Cardiac fibroblast (primary cell): ENCODE results near the gene ALPI.
"Not testable (repeated sequence)": the region's sequence is repeated elsewhere in the genome, so short reads cannot be mapped to it uniquely, and the experiment has no call there.

Experiments used
- DNase-seq, 2 donors: peaks; one replicate each; pipeline versions ENCODE4 v3.0.0 to v3.0.0-alpha.2; 2010; ENCODE audit warnings: low read depth in 2 of 2
- H3K4me3 ChIP-seq, 2 donors: replicated peaks in 1 of 2; 1 replicate in 1 of 2; 2 replicates in 1 of 2; pipeline ENCODE4 v1.5.1; 2011; ENCODE audit warnings: low read depth in 2 of 2, low read length in 2 of 2, mild to moderate bottlenecking in 2 of 2, moderate library complexity in 1 of 2
- CTCF ChIP-seq: IDR thresholded peaks from one replicate; pipeline ENCODE4 v1.5.1; 2011; ENCODE audit warnings: low read depth, mild to moderate bottlenecking, low read length, inconsistent platforms

ALPI gene

GRCh38 chr2:232447638-232448303 lies 8.2 kb upstream of the ALPI start:
- H3K4me3 ChIP-seq = no peak overlapping the region
- DNase-seq = no peak
- no peak for TF ChIP-seq CTCF

GRCh38 chr2:232448304-232448690 lies 7.7 kb upstream of the ALPI start:
- no peak for TF ChIP-seq CTCF

GRCh38 chr2:232449964-232450363 lies 6.0 kb upstream of the ALPI start:
- TF ChIP-seq CTCF = no peak
- DNase-seq = no peak
- no peak overlapping the region for H3K4me3 ChIP-seq

More at GRCh38 chr2:232448304-232448690, 7.7 kb upstream of the ALPI start:
- no peak for DNase-seq
- H3K4me3 ChIP-seq = no peak overlapping the region

GRCh38 chr2:232451645-232452044 lies 4.3 kb upstream of the ALPI start:
- H3K4me3 ChIP-seq, DNase-seq: not testable (repeated sequence)

- H3K4me3 ChIP-seq = no peak overlapping the region
- DNase-seq = no peak
- TF ChIP-seq CTCF = no peak
These were observed 1.3 kb upstream of the ALPI start for GRCh38 chr2:232454630-232455029.

- DNase-seq = no peak
- no peak overlapping the region for H3K4me3 ChIP-seq
These were observed 555 bp downstream of the ALPI start for GRCh38 chr2:232456296-232457120.

More at GRCh38 chr2:232456296-232457120, 555 bp downstream of the ALPI start:
- no peak for TF ChIP-seq CTCF
